Omental fat pad (tissue), 4 donors: ENCODE results near the gene WASL. TPM values are rescaled to one million over a fixed set of nuclear protein-coding genes. Genes with fewer than 3 reads are reported as not detected.
"Not testable (repeated sequence)": the region's sequence is repeated elsewhere in the genome, so short reads cannot be mapped to it uniquely, and the experiment has no call there.

Experiments
- ATAC-seq: fragments of 150-250 bp; one replicate; pipeline ENCODE4 v1.9.1; 2016; ENCODE audit warnings: mild to moderate bottlenecking, moderate library complexity; ENCODE audit not compliant: low FRiP score
- DNase-seq: peaks from one replicate; pipeline ENCODE4 v3.0.0-alpha.2; 2019; ENCODE audit warnings: low spot score
- small RNA-seq: library from RNA; depleted of rRNA; stranded (forward); fragments of <200 nt; gene quantifications from one replicate; pipeline ENCODE3, GENCODE V24; 2016
- total RNA-seq, 4 donors: library from RNA; depleted of rRNA; stranded (reverse); fragments of >200 nt; gene quantifications; one replicate each; pipeline ENCODE4 v1.1.0, GENCODE V29; 2016
- TF ChIP-seq, protein P1 (sequence below), 3 donors: fragments of 450-650 bp; IDR thresholded peaks; one replicate each; pipeline ENCODE4 v1.5.1; 2016 to 2017; ENCODE audit warnings: antibody characterized with exemption in 3 of 3, mild to moderate bottlenecking in 3 of 3, moderate library complexity in 2 of 3

WASL gene
- total RNA-seq, 4 donors from 2014 or later, result 23.8 to 30.9 (median 27.6) TPM

DNA sequence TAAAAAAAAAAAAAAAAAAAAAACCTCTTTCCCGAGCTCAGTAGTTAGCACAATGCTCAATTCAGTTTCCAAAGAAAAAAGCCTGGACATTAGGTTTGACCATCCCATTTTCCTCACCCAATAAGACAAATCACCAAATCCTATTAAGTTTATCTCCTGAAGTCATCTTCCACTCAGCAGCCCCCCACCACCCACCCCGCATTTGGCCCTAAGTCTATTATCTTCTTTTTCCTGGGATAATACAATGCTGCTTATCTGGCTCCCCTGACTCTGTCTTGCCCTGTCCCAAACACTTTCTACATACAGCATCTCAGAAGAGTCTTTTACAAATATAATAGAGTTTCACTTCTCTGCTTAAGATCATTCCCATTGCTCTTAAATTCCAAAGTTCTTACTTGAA is 110.9 kb downstream of the WASL start:
- DNase-seq, result no peak
- ATAC-seq, result no peak
- TF ChIP-seq, protein P1, sequence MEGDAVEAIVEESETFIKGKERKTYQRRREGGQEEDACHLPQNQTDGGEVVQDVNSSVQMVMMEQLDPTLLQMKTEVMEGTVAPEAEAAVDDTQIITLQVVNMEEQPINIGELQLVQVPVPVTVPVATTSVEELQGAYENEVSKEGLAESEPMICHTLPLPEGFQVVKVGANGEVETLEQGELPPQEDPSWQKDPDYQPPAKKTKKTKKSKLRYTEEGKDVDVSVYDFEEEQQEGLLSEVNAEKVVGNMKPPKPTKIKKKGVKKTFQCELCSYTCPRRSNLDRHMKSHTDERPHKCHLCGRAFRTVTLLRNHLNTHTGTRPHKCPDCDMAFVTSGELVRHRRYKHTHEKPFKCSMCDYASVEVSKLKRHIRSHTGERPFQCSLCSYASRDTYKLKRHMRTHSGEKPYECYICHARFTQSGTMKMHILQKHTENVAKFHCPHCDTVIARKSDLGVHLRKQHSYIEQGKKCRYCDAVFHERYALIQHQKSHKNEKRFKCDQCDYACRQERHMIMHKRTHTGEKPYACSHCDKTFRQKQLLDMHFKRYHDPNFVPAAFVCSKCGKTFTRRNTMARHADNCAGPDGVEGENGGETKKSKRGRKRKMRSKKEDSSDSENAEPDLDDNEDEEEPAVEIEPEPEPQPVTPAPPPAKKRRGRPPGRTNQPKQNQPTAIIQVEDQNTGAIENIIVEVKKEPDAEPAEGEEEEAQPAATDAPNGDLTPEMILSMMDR (IDR thresholded peaks at IDR 0.05), result no peak

DNA sequence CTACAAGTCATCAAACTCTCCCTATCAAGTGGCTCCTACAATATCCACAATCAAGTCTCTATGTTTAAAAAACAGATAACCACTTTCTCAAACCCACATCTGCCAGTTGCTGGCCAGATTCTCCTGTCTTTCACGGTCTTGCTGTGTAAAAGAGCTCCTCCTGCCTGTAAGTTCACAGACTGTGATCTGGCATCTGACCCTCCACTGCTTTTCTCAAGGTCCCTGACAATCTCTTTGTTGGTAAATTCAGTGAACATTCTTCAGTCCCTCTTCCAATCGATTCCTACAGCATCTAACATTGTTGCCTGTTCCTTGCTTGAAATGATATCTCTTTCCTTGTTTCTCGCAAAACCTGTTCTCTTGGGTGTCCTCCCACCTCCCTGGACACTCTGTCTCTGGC is 111.6 kb downstream of the WASL start:
- no peak for ATAC-seq
- DNase-seq, result no peak
- TF ChIP-seq, protein P1 (IDR thresholded peaks at IDR 0.05), result no peak

DNA sequence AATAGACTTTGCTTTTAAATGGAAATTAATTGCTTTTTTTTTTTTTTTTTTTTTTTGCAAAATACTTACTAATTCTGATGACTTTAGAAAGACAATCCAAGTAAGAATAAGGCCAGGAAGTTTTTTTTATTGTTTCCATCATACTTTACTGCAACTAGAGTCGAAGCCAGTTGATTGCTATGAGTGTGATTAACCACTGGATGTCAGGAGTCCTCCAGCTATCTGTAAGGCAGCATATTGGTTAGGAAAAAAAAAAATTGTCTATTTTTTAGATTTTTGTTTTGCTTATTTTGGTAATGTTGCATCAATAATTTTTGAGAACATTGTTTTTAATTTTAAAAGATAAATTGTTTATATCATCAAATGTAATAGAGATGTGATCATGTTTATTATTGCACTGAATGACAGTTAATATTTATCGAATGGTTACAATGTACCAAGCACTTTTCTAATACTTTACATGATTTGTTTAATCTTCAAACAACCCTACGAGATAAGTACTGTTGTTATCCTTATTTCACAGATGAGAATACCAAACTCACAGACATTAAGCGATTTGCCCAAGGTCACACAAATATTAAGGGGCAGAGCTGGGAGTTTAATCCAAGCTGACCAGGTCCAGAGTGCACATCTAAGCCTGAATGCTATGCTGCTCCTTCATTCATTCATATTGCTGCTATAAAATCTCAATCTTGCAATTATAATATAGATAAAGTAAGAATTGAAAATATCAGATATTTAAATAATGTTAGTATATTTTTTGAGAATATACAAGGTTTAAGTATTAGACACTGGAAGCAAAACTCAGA is 113.0 kb downstream of the WASL start:
- DNase-seq (no peak), ATAC-seq (no peak)
- TF ChIP-seq, protein P1 (IDR thresholded peaks at IDR 0.05), result no peak

DNA sequence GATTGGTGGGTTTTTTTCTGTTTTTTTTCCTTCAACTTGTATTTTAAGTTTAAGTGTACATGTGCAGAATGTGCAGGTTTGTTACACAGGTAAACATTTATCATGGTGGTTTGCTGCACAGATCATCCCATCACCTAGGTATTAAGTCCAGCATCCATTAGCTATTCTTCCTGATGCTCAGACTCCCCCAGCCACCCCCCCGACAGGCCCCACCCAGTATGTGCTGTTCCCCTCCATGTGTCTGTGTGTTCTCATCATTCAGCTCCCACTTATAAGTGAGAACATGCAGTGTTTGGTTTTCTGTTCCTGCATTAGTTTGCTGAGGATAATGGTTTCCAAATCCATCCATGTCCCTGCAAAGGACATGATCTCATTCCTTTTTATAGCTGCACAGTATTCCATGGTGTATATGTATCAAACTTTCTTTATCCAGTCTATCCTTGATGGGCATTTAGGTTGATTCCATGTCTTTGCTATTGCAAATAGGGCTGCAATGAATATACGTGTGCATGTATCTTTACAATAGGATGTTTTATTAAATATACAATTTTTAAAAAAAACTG is 114.7 kb downstream of the WASL start:
- DNase-seq, ATAC-seq: not testable (repeated sequence)

DNA sequence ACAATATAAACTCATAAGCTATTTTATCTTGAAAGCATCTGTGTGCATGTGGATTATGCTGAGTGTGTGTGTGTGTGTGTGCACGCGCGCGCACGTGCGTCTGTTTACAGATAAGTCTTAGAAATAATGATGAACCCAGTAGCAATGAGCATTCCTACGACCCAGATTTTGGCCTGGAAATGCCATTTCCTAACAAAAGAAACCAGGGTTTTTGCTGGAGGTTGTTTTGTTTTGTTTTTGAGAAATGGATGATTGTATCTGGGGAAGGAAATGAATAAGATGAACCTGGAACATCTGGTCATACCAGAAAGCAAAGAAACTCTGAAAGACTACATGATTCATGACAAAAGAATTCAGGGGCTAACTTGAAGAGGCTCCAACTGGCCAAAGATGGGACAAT is 115.2 kb downstream of the WASL start:
- TF ChIP-seq, protein P1 (IDR thresholded peaks at IDR 0.05), result no peak
- no peak for ATAC-seq
- no peak for DNase-seq

DNA sequence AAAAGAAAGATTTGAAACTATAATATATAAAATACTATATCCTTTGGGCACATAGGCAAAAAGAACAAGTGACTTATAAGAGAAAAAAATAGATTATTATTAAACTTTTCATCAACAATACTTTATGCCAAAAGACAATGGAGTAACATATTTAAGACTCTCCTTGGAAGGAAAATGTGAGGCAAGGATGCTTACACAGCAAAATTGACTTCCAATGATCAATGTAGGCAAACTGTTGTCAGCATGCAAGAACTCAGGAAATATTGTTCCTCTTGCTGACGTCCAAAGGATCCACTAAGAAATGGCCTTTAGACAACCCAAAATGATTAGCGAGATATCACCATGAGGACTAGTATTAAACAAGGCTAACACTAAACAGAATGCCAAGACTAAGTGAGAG is 116.0 kb downstream of the WASL start:
- no peak for DNase-seq
- no peak for ATAC-seq
- TF ChIP-seq, protein P1 (IDR thresholded peaks at IDR 0.05), result no peak

Small RNA genes lying within 50 kb of the gene (small RNA-seq; reads per million reads assigned to genes)
- gene RNU6-11P, result not detected

Other genes starting within 250 kb of the WASL start
- 1 to 10 TPM in 2 of 4 donors, under 1 TPM in 1, not detected in 1; 0.32 to 1.6 (median 1.4) TPM for gene IQUB, start 214.4 kb downstream of the WASL start, total RNA-seq
- 10 to 100 TPM; 24.6 to 42.2 (median 31.1) TPM for gene NDUFA5, start 191.2 kb downstream of the WASL start, total RNA-seq
- gene ASB15, start 147.2 kb downstream of the WASL start, total RNA-seq, result not detected
- not detected for gene LMOD2, start 93.1 kb downstream of the WASL start, total RNA-seq
- gene HYAL4, start 96.2 kb upstream of the WASL start, total RNA-seq, result not detected
- not detected for gene SPAM1, start 176.2 kb upstream of the WASL start, total RNA-seq